ENCODE results near the gene TCF7. TPM values are rescaled to one million over a fixed set of nuclear protein-coding genes. Genes with fewer than 3 reads are reported as not detected.

TCF7 gene
- total RNA-seq (1 to 10 TPM in 2 of 4 donors, under 1 TPM in 2; 0.74 to 2.0 (median 1.0) TPM), polyA plus RNA-seq (1 to 10 TPM in 2 of 3 donors, under 1 TPM in 1; 0.24 to 2.6 (median 1.0) TPM)
- long read RNA-seq, donor 1, partial matches to known transcripts: 0 of 3 reads
- long read RNA-seq, donor 1, other reads (novel, unspliced or antisense): 3 of 3 reads
- long read RNA-seq, donor 2, partial matches to known transcripts: 0 of 13 reads
- long read RNA-seq, donor 2, other reads (novel, unspliced or antisense): 13 of 13 reads

- Histone ChIP-seq H3K9me3 (no peaks in the 10 kb centered on the region), H3K27ac (no peak within 1 kb of the TSS), H3K36me3 (ENCODE audit: insufficient read depth in 1 of 2, low read depth in 1 of 2) (no peaks in the 10 kb centered on the region), H3K4me3 (peak within 1 kb of the TSS; percentile 73), H3K4me1 (peaks cover 13% of the 10 kb centered on the region), H3K27me3 (ENCODE audit: insufficient read depth in 3 of 3, low read length in 2 of 3) (peaks cover 0 to 18% (median 7%) of the 10 kb centered on the region in 3 donors)
- ATAC-seq (peak; percentile 93 to 97 (median 96)), DNase-seq (peak; percentile 81 to 86)
- TF ChIP-seq CTCF (IDR thresholded peaks at IDR 0.05): no peak
- intact Hi-C loops (cut with DNase I): no loop called here
- 1 to 4% (median 1%) methylated on average over 42 to 90 of the region's 90 CpGs for WGBS, 3 donors
Observed at GRCh38 chr5:134113902-134114875, at the start of gene TCF7. TSS of gene TCF7 (plus strand) at chr5:134114681. CDS start at chr5:134114907, 226 bp downstream.

- no peak for ATAC-seq
- no peak for TF ChIP-seq CTCF (IDR thresholded peaks at IDR 0.05)
- intact Hi-C loops (cut with DNase I): no loop called here
Observed at GRCh38 chr5:134069553-134069952, 44.9 kb upstream of the TCF7 start.

GRCh38 chr5:134070725-134071613, 43.5 kb upstream of the TCF7 start:
- 12 to 17% (median 13%) methylated on average over 34 to 46 of the region's 46 CpGs for WGBS, 3 donors
- peaks cover 7% of the 10 kb centered on the region for H3K4me1 ChIP-seq
- peak overlapping the region; percentile 59 for H3K4me3 ChIP-seq
- TF ChIP-seq CTCF (IDR thresholded peaks at IDR 0.05): no peak
- ATAC-seq (peak; percentile 36 to 72 (median 63)), DNase-seq (no peak)
- H3K27me3 ChIP-seq (ENCODE audit: insufficient read depth in 3 of 3, low read length in 2 of 3): peaks cover 0 to 13% (median 3%) of the 10 kb centered on the region in 3 donors
- H3K36me3 ChIP-seq (ENCODE audit: insufficient read depth in 1 of 2, low read depth in 1 of 2): no peaks in the 10 kb centered on the region
- H3K9me3 ChIP-seq: no peaks in the 10 kb centered on the region
- intact Hi-C loops (cut with DNase I): no loop called here
- H3K27ac ChIP-seq: no peak overlapping the region

More at GRCh38 chr5:134069553-134069952, 44.9 kb upstream of the TCF7 start:
- Histone ChIP-seq H3K4me3 (no peak overlapping the region), H3K27ac (no peak overlapping the region), H3K9me3 (no peaks in the 10 kb centered on the region), H3K36me3 (ENCODE audit: insufficient read depth in 1 of 2, low read depth in 1 of 2) (no peaks in the 10 kb centered on the region), H3K27me3 (ENCODE audit: insufficient read depth in 3 of 3, low read length in 2 of 3) (peaks cover 0 to 13% (median 3%) of the 10 kb centered on the region in 3 donors), H3K4me1 (peaks cover 7% of the 10 kb centered on the region)
- WGBS, 3 donors: 90 to 95% (median 92%) methylated on average over 6 of the region's 6 CpGs
- DNase-seq: no peak

- H3K4me1 ChIP-seq: peaks cover 7% of the 10 kb centered on the region
- H3K9me3 ChIP-seq: no peaks in the 10 kb centered on the region
- peak overlapping the region; percentile 59 for H3K4me3 ChIP-seq
- TF ChIP-seq CTCF (IDR thresholded peaks at IDR 0.05): no peak
- DNase-seq (no peak), ATAC-seq (no peak)
- peaks cover 0 to 13% (median 3%) of the 10 kb centered on the region in 3 donors for H3K27me3 ChIP-seq (ENCODE audit: insufficient read depth in 3 of 3, low read length in 2 of 3)
- intact Hi-C loops (cut with DNase I): no loop called here
- no peak overlapping the region for H3K27ac ChIP-seq
- 77 to 92% (median 84%) methylated on average over 7 of the region's 7 CpGs for WGBS, 3 donors
- H3K36me3 ChIP-seq (ENCODE audit: insufficient read depth in 1 of 2, low read depth in 1 of 2): no peaks in the 10 kb centered on the region
Observed at GRCh38 chr5:134071614-134072207, 42.8 kb upstream of the TCF7 start.

Measured in psoas muscle (tissue), 8 donors.